Fibroblast of lung (primary cell): Measurements from ENCODE around the gene ZXDB. TPM values are rescaled to one million over a fixed set of nuclear protein-coding genes. Genes with fewer than 3 reads are reported as not detected.

Experiments used
- DNase-seq, 2 donors: peaks; one replicate each; pipeline versions ENCODE4 v3.0.0 to v3.0.0-alpha.2; 2010; ENCODE audit warnings: low read depth in 2 of 2
- H2AFZ ChIP-seq: 2 replicates; pipeline ENCODE4 v1.5.1; 2012; ENCODE audit warnings: low read length, control low read depth, inconsistent platforms
- H3K27ac ChIP-seq: 2 replicates; pipeline ENCODE4 v1.5.1; 2011; ENCODE audit warnings: low read length, control low read depth; ENCODE audit not compliant: insufficient read depth
- H3K27me3 ChIP-seq: 2 replicates; pipeline ENCODE4 v1.5.1; 2011; ENCODE audit warnings: mild to moderate bottlenecking, low read length; ENCODE audit not compliant: control insufficient read depth, insufficient read depth
- H3K36me3 ChIP-seq: 2 replicates; pipeline ENCODE4 v1.5.1; 2011; ENCODE audit warnings: low read length; ENCODE audit not compliant: control insufficient read depth, insufficient read depth
- H3K4me1 ChIP-seq: 2 replicates; pipeline ENCODE4 v1.5.1; 2011; ENCODE audit warnings: low read length; ENCODE audit not compliant: control insufficient read depth, insufficient read depth; ENCODE audit errors: extremely low read depth
- H3K4me2 ChIP-seq: 2 replicates; pipeline ENCODE4 v1.5.1; 2011; ENCODE audit warnings: low read length, control low read depth; ENCODE audit not compliant: insufficient read depth; ENCODE audit errors: extremely low read depth
- H3K4me3 ChIP-seq, 4 experiments: fragments of 200-600 bp in 1 of 4; sonication (generic) in 1 of 4; replicated peaks in 1 of 4; 2 replicates each; pipeline ENCODE4 v1.5.1; 2011 to 2016; ENCODE audit warnings: low read length in 4 of 4, low read depth in 3 of 4, mild to moderate bottlenecking in 3 of 4, control low read depth in 2 of 4, inconsistent platforms in 1 of 4, mixed read lengths in 1 of 4; ENCODE audit not compliant: insufficient read depth in 1 of 4; ENCODE audit errors: control extremely low read depth in 1 of 4
- H3K79me2 ChIP-seq: 2 replicates; pipeline ENCODE4 v1.5.1; 2012; ENCODE audit warnings: mild to moderate bottlenecking, low read length, inconsistent platforms; ENCODE audit not compliant: control insufficient read depth, insufficient read depth
- H3K9ac ChIP-seq: 2 replicates; pipeline ENCODE4 v1.5.1; 2011; ENCODE audit warnings: mild to moderate bottlenecking, low read length, control low read depth; ENCODE audit not compliant: insufficient read depth
- H3K9me3 ChIP-seq: 2 replicates; pipeline ENCODE4 v1.5.1; 2012; ENCODE audit warnings: low read depth, low read length; ENCODE audit not compliant: control insufficient read depth, insufficient read depth
- H4K20me1 ChIP-seq: 2 replicates; pipeline ENCODE4 v1.5.1; 2011; ENCODE audit warnings: low read length; ENCODE audit not compliant: control insufficient read depth, insufficient read depth; ENCODE audit errors: extremely low read depth
- EZH2 ChIP-seq: IDR thresholded peaks from 2 replicates; pipeline ENCODE4 v1.5.1; 2012; ENCODE audit warnings: low read length, control low read depth, mild to moderate bottlenecking; ENCODE audit errors: missing control alignments
- polyA plus RNA-seq, 2 donors: library from polyadenylated mRNA; depleted of rRNA in 1 of 2; stranded (reverse) in 1 of 2; unstranded in 1 of 2; fragments of >200 nt; gene quantifications; 2 replicates each; pipeline ENCODE4 v1.2.1, GENCODE V29; 2011 to 2012; ENCODE audit warnings: missing spikeins in 1 of 2
- total RNA-seq: library from RNA; depleted of rRNA; stranded (reverse); fragments of >200 nt; gene quantifications from 2 replicates; pipeline ENCODE4 v1.2.1, GENCODE V29; 2014
- TF ChIP-seq, protein P1 (sequence below), 2 donors: IDR thresholded peaks in 1 of 2; conservative IDR thresholded peaks in 1 of 2; 1 replicate in 1 of 2; 2 replicates in 1 of 2; pipeline ENCODE4 v1.5.1; 2011 to 2012; ENCODE audit warnings: low read length in 2 of 2, control low read depth in 1 of 2, inconsistent platforms in 1 of 2, low read depth in 1 of 2, mild to moderate bottlenecking in 1 of 2

ZXDB gene
- total and polyA plus RNA-seq, 2 donors (not counting 1 experiment from before 2014, with no cell fraction given) = 5.8 to 8.9 TPM

DNA sequence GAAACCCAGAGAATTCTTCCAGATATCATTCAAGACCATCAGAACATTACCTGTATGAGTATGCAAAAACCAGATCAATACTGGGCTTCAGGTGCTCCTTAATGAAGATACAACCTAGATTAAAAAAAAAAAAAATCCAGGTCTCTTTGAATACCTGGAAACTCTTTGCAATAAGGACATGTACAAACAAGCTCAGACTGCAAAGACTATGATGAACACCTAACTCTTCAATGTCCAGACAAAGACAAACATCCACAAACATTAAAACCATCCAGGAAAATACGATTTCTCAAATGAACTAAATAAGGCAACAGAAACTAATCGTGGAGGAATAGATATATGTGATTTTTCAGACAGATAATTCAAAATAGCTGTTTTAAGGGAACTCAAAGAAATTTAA lies 49.5 kb downstream of the ZXDB start:
- Histone ChIP-seq H2AFZ (no peak overlapping the region), H3K36me3 (no peaks in the 10 kb centered on the region), H3K4me2 (no peak overlapping the region), H3K27me3 (no peaks in the 10 kb centered on the region), H3K9ac (no peak overlapping the region), H3K4me1 (no peaks in the 10 kb centered on the region), H3K9me3 (no peaks in the 10 kb centered on the region), H4K20me1 (no peaks in the 10 kb centered on the region), H3K4me3 (no peak overlapping the region), H3K27ac (no peak overlapping the region), H3K79me2 (no peaks in the 10 kb centered on the region)
- TF ChIP-seq, protein P1, sequence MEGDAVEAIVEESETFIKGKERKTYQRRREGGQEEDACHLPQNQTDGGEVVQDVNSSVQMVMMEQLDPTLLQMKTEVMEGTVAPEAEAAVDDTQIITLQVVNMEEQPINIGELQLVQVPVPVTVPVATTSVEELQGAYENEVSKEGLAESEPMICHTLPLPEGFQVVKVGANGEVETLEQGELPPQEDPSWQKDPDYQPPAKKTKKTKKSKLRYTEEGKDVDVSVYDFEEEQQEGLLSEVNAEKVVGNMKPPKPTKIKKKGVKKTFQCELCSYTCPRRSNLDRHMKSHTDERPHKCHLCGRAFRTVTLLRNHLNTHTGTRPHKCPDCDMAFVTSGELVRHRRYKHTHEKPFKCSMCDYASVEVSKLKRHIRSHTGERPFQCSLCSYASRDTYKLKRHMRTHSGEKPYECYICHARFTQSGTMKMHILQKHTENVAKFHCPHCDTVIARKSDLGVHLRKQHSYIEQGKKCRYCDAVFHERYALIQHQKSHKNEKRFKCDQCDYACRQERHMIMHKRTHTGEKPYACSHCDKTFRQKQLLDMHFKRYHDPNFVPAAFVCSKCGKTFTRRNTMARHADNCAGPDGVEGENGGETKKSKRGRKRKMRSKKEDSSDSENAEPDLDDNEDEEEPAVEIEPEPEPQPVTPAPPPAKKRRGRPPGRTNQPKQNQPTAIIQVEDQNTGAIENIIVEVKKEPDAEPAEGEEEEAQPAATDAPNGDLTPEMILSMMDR (conservative IDR thresholded peaks at IDR 0.05 in 1 of 2, IDR thresholded peaks at IDR 0.05 in 1 of 2; ENCODE audit: low read depth in 1 of 2, low read length in 2 of 2) = no peak
- no peak for TF ChIP-seq EZH2
- DNase-seq = no peak

DNA sequence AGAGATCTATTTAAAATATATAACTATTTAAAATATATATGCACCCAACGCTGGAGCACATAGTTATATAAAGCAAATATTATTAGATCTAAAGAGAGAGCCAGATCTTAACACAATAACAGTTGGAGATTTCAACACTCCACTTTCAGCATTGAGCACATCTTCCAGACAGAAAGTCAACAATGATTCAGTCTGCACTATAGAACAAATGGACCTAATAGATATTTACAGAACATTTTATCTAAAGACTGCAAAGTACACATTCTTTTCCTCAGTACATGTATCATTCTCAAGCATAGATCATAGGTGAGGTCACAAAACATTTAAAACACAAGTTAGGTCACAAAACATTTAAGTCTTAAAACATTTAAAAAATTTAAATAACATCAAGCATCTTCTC lies 51.9 kb downstream of the ZXDB start:
- no peak for DNase-seq
- H3K4me3 ChIP-seq = no peak overlapping the region
- H3K4me1 ChIP-seq = no peaks in the 10 kb centered on the region
- TF ChIP-seq EZH2 = no peak
- TF ChIP-seq, protein P1 (conservative IDR thresholded peaks at IDR 0.05 in 1 of 2, IDR thresholded peaks at IDR 0.05 in 1 of 2; ENCODE audit: low read depth in 1 of 2, low read length in 2 of 2) = no peak
- H3K9ac ChIP-seq = no peak overlapping the region
- H3K27ac ChIP-seq = no peak overlapping the region
- H2AFZ ChIP-seq = no peak overlapping the region
- H3K4me2 ChIP-seq = no peak overlapping the region
- no peaks in the 10 kb centered on the region for H3K27me3 ChIP-seq
- H3K36me3 ChIP-seq = no peaks in the 10 kb centered on the region
- H4K20me1 ChIP-seq = no peaks in the 10 kb centered on the region
- no peaks in the 10 kb centered on the region for H3K79me2 ChIP-seq
- no peaks in the 10 kb centered on the region for H3K9me3 ChIP-seq

DNA sequence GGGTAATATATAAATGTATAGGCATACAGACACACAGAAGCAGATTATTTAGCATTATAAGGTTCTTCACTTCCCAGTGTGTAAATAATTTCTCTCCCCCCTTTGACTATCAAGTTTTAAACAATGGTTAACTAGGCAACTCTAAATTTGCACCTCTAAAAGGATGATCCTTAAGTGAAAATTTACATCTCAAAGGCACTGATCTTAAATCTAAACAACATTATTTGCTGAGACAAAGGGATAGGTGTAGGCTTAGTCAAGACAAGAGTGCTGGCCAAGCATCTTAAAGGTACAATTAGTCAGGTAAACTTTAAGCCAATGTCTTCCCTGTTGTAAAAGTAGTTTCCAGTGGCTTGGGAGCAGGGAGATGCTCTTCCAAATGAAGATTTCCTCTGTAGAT lies 55.2 kb downstream of the ZXDB start:
- no peak overlapping the region for H3K27ac ChIP-seq
- H3K4me3 ChIP-seq = no peak overlapping the region
- H3K79me2 ChIP-seq = no peaks in the 10 kb centered on the region
- no peak overlapping the region for H2AFZ ChIP-seq
- no peak for TF ChIP-seq EZH2
- TF ChIP-seq, protein P1 (conservative IDR thresholded peaks at IDR 0.05 in 1 of 2, IDR thresholded peaks at IDR 0.05 in 1 of 2; ENCODE audit: low read depth in 1 of 2, low read length in 2 of 2) = no peak
- H3K36me3 ChIP-seq = no peaks in the 10 kb centered on the region
- no peaks in the 10 kb centered on the region for H3K4me1 ChIP-seq
- DNase-seq = no peak
- H3K9ac ChIP-seq = no peak overlapping the region
- no peak overlapping the region for H3K4me2 ChIP-seq
- no peaks in the 10 kb centered on the region for H4K20me1 ChIP-seq
- H3K27me3 ChIP-seq = no peaks in the 10 kb centered on the region
- no peaks in the 10 kb centered on the region for H3K9me3 ChIP-seq

Other genes starting within 250 kb of the ZXDB start
- under 0.01 TPM in 1 of 2 replicates, not detected in the other for gene NLRP2B, start 88.2 kb downstream of the ZXDB start, total RNA-seq
- gene NLRP2B, start 88.2 kb downstream of the ZXDB start, polyA plus RNA-seq = not detected in 2 replicates